ENCODE data around the gene LMAN1L.

LMAN1L gene

GRCh38 chr15:74872702-74873035, 60.0 kb downstream of the LMAN1L start:
- Histone ChIP-seq H3K4me1 (ENCODE audit: insufficient read depth, insufficient read length) (peaks cover 2% of the 10 kb centered on the region), H3K4me3 (ENCODE audit: insufficient read length, low read depth) (peak overlapping the region; percentile 93)

GRCh38 chr15:74873036-74873755, 60.6 kb downstream of the LMAN1L start, which contains the start of gene SCAMP2:
Gene SCAMP2, minus strand, starts transcription at chr15:74873365. Its CDS starts 110 bp downstream, at chr15:74873255.
- peaks cover 5% of the 10 kb centered on the region for H3K36me3 ChIP-seq (ENCODE audit: insufficient read depth, insufficient read length, low read length)
- H3K9ac ChIP-seq (ENCODE audit: insufficient read length, low read depth), result peak within 1 kb of the TSS; percentile 93
- H3K27me3 ChIP-seq (ENCODE audit: insufficient read depth, insufficient read length), result no peaks in the 10 kb centered on the region
- H3K9me3 ChIP-seq (ENCODE audit: insufficient read depth, low read length), result peaks cover 7% of the 10 kb centered on the region
- H3K4me1 ChIP-seq (ENCODE audit: insufficient read depth, insufficient read length), result peaks cover 2% of the 10 kb centered on the region
- peak; percentile 94 for DNase-seq (ENCODE audit: low read depth, low spot score)
- no peak for TF ChIP-seq YY1 (IDR thresholded peaks at IDR 0.05; ENCODE audit: insufficient read depth, insufficient read length)
- no peak for TF ChIP-seq ZNF274 (IDR thresholded peaks at IDR 0.05; ENCODE audit: low read depth, low read length)
- TF ChIP-seq SUZ12 (IDR thresholded peaks at IDR 0.05; ENCODE audit: extremely low read depth, insufficient read depth, insufficient read length), result no peak
- H3K4me3 ChIP-seq (ENCODE audit: insufficient read length, low read depth), result peak within 1 kb of the TSS; percentile 93

More at GRCh38 chr15:74872702-74873035, 60.0 kb downstream of the LMAN1L start:
- DNase-seq (ENCODE audit: low read depth, low spot score), result no peak
- peaks cover 12% of the 10 kb centered on the region for H3K9me3 ChIP-seq (ENCODE audit: insufficient read depth, low read length)
- no peaks in the 10 kb centered on the region for H3K27me3 ChIP-seq (ENCODE audit: insufficient read depth, insufficient read length)
- TF ChIP-seq ZNF274 (IDR thresholded peaks at IDR 0.05; ENCODE audit: low read depth, low read length), result no peak
- TF ChIP-seq YY1 (IDR thresholded peaks at IDR 0.05; ENCODE audit: insufficient read depth, insufficient read length), result no peak
- TF ChIP-seq SUZ12 (IDR thresholded peaks at IDR 0.05; ENCODE audit: extremely low read depth, insufficient read depth, insufficient read length), result no peak
- peaks cover 10% of the 10 kb centered on the region for H3K36me3 ChIP-seq (ENCODE audit: insufficient read depth, insufficient read length, low read length)
- peak overlapping the region; percentile 93 for H3K9ac ChIP-seq (ENCODE audit: insufficient read length, low read depth)

GRCh38 chr15:74873756-74874424, 61.3 kb downstream of the LMAN1L start:
- H3K9ac ChIP-seq (ENCODE audit: insufficient read length, low read depth), result peak overlapping the region; percentile 79
- H3K9me3 ChIP-seq (ENCODE audit: insufficient read depth, low read length), result no peaks in the 10 kb centered on the region
- DNase-seq (ENCODE audit: low read depth, low spot score), result no peak
- H3K4me1 ChIP-seq (ENCODE audit: insufficient read depth, insufficient read length), result peaks cover 2% of the 10 kb centered on the region
- H3K27me3 ChIP-seq (ENCODE audit: insufficient read depth, insufficient read length), result no peaks in the 10 kb centered on the region
- no peaks in the 10 kb centered on the region for H3K36me3 ChIP-seq (ENCODE audit: insufficient read depth, insufficient read length, low read length)
- H3K4me3 ChIP-seq (ENCODE audit: insufficient read length, low read depth), result peak overlapping the region; percentile 48
- TF ChIP-seq YY1 (IDR thresholded peaks at IDR 0.05; ENCODE audit: insufficient read depth, insufficient read length), result no peak
- no peak for TF ChIP-seq ZNF274 (IDR thresholded peaks at IDR 0.05; ENCODE audit: low read depth, low read length)
- no peak for TF ChIP-seq SUZ12 (IDR thresholded peaks at IDR 0.05; ENCODE audit: extremely low read depth, insufficient read depth, insufficient read length)

All from NT2/D1 (cell line).